WTC11 (cell line): ENCODE measurements around the gene CPSF4. TPM values are rescaled to one million over a fixed set of nuclear protein-coding genes. Genes with fewer than 3 reads are reported as not detected.

Source experiments
- ATAC-seq: fragments of 200-7000 bp; cut with Tn5 transposase; 2 replicates; pipeline ENCODE4 v1.10.0; 2021; ENCODE audit warnings: mild to moderate bottlenecking, moderate library complexity
- Bru-seq: library from RNA; stranded (reverse); fragments of 400-500 nt; gene quantifications from one replicate; lab custom pipeline; 2021; lab: Mats Ljungman, UMichigan
- CTCF ChIA-PET: fragments of 300-600 bp; sonication (Branson Sonifier 250); formaldehyde crosslinking; loops from one replicate; lab custom pipeline; 2021; ENCODE audit warnings: antibody characterized with exemption; lab: Charles Lee
- POLR2A ChIA-PET: fragments of 350-600 bp; sonication (Branson Sonifier 250); formaldehyde crosslinking; loops from one replicate; lab custom pipeline; 2021; ENCODE audit warnings: antibody characterized with exemption; lab: Charles Lee
- DNase-seq: peaks from one replicate; pipeline ENCODE4 v3.0.0; 2021; ENCODE audit warnings: low spot score
- H3K27ac Mint-ChIP-seq: 2 replicates; pipeline ENCODE4 v1.8.0; 2021; ENCODE audit warnings: mixed read lengths
- H3K27me3 Mint-ChIP-seq: 2 replicates; pipeline ENCODE4 v1.8.0; 2021; ENCODE audit warnings: low read depth, mild to moderate bottlenecking, moderate library complexity, mixed read lengths
- H3K36me3 Mint-ChIP-seq: 2 replicates; pipeline ENCODE4 v1.8.0; 2021; ENCODE audit warnings: mixed read lengths
- H3K4me1 Mint-ChIP-seq: 2 replicates; pipeline ENCODE4 v1.8.0; 2022; ENCODE audit warnings: mixed read lengths
- H3K4me3 Mint-ChIP-seq: 2 replicates; pipeline ENCODE4 v1.8.0; 2021; ENCODE audit warnings: mild to moderate bottlenecking, moderate library complexity, mixed read lengths
- H3K9me3 Mint-ChIP-seq: 2 replicates; pipeline ENCODE4 v1.8.0; 2021; ENCODE audit warnings: mixed read lengths
- ATF6 ChIP-seq: sonication (generic); formaldehyde crosslinking; IDR thresholded peaks from 2 replicates; pipeline ENCODE4 v1.8.1; 2023; ENCODE audit warnings: mild to moderate bottlenecking, missing genetic modification reagents
- CBFB ChIP-seq: sonication (generic); formaldehyde crosslinking; IDR thresholded peaks from 2 replicates; pipeline ENCODE4 v1.8.1; 2022; ENCODE audit warnings: mild to moderate bottlenecking, low read depth, missing genetic modification reagents
- CREB1 ChIP-seq: sonication (generic); formaldehyde crosslinking; IDR thresholded peaks from 2 replicates; pipeline ENCODE4 v1.8.0; 2023; ENCODE audit warnings: mild to moderate bottlenecking, missing genetic modification reagents
- CREM ChIP-seq: sonication (generic); formaldehyde crosslinking; IDR thresholded peaks from 2 replicates; pipeline ENCODE4 v1.8.1; 2022; ENCODE audit warnings: mild to moderate bottlenecking, missing genetic modification reagents, moderate library complexity
- E2F1 ChIP-seq: sonication (generic); formaldehyde crosslinking; IDR thresholded peaks from 2 replicates; pipeline ENCODE4 v1.8.0; 2022; ENCODE audit warnings: mild to moderate bottlenecking, missing genetic modification reagents
- GABPB1 ChIP-seq: sonication (generic); formaldehyde crosslinking; IDR thresholded peaks from 2 replicates; pipeline ENCODE4 v1.8.1; 2023; ENCODE audit warnings: mild to moderate bottlenecking, missing genetic modification reagents
- HMGA2 ChIP-seq: fragments of 250-450 bp; sonication (Bioruptor Pico); IDR thresholded peaks from 2 replicates; pipeline ENCODE4 v1.4.0; 2021; ENCODE audit warnings: mild to moderate bottlenecking, moderate library complexity
- KAT7 ChIP-seq: sonication (generic); formaldehyde crosslinking; IDR thresholded peaks from 2 replicates; pipeline ENCODE4 v1.8.1; 2023; ENCODE audit warnings: missing genetic modification reagents, mild to moderate bottlenecking, borderline replicate concordance
- NFE2L1 ChIP-seq: sonication (generic); formaldehyde crosslinking; IDR thresholded peaks from 2 replicates; pipeline ENCODE4 v1.8.1; 2023; ENCODE audit warnings: missing genetic modification reagents
- RELA ChIP-seq: sonication (generic); formaldehyde crosslinking; IDR thresholded peaks from 2 replicates; pipeline ENCODE4 v1.8.1; 2022; ENCODE audit warnings: missing genetic modification reagents, mild to moderate bottlenecking, borderline replicate concordance
- SP1 ChIP-seq: sonication (generic); formaldehyde crosslinking; conservative IDR thresholded peaks from 2 replicates; pipeline ENCODE4 v1.8.1; 2022; ENCODE audit warnings: missing genetic modification reagents
- USF2 ChIP-seq: sonication (generic); formaldehyde crosslinking; IDR thresholded peaks from 2 replicates; pipeline ENCODE4 v1.8.1; 2023; ENCODE audit warnings: mild to moderate bottlenecking, missing genetic modification reagents, moderate library complexity
- ZBTB21 ChIP-seq: sonication (generic); formaldehyde crosslinking; IDR thresholded peaks from 2 replicates; pipeline ENCODE4 v1.8.1; 2023; ENCODE audit warnings: mild to moderate bottlenecking, missing genetic modification reagents, borderline replicate concordance
- ZNF232 ChIP-seq: sonication (generic); formaldehyde crosslinking; IDR thresholded peaks from 2 replicates; pipeline ENCODE4 v1.8.0; 2022; ENCODE audit warnings: mild to moderate bottlenecking, missing genetic modification reagents
- long read RNA-seq, 3 experiments: library from RNA in 1 of 3; library from capped mRNA in 1 of 3; library from polyadenylated mRNA in 1 of 3; unstranded in 2 of 3; stranded (forward) in 1 of 3; transcript quantifications; one replicate each; pipeline ENCODE4 v2.0.0, GENCODE V29; 2021
- total RNA-seq: library from RNA; stranded (reverse); gene quantifications from 3 replicates; pipeline ENCODE4 v1.2.3, GENCODE V29; 2021
- TF ChIP-seq, protein P1 (sequence below): sonication (generic); formaldehyde crosslinking; IDR thresholded peaks from 2 replicates; pipeline ENCODE4 v1.8.1; 2022; ENCODE audit warnings: mild to moderate bottlenecking, moderate library complexity, missing genetic modification reagents
- TF ChIP-seq, protein P2 (sequence below): sonication (generic); formaldehyde crosslinking; IDR thresholded peaks from 2 replicates; pipeline ENCODE4 v1.8.1; 2023; ENCODE audit warnings: mild to moderate bottlenecking, moderate library complexity, missing genetic modification reagents
- TF ChIP-seq, protein P3 (sequence below): sonication (generic); formaldehyde crosslinking; IDR thresholded peaks from 2 replicates; pipeline ENCODE4 v1.8.0; 2023; ENCODE audit warnings: missing genetic modification reagents, mild to moderate bottlenecking, borderline replicate concordance
- TF ChIP-seq, protein P4 (sequence below): sonication (generic); formaldehyde crosslinking; IDR thresholded peaks from 2 replicates; pipeline ENCODE4 v1.8.0; 2022; ENCODE audit warnings: mild to moderate bottlenecking, missing genetic modification reagents
- TF ChIP-seq, protein P5 (sequence below): fragments of 250-450 bp; sonication (Bioruptor Pico); IDR thresholded peaks from 2 replicates; pipeline ENCODE4 v1.9.0; 2021; ENCODE audit warnings: mild to moderate bottlenecking

Gene CPSF4
- total RNA-seq (79.1 to 109 TPM (median 85.8 TPM) in 3 replicates), Bru-seq, nascent RNA (percentile 81 among the genes with signal in this experiment)
- long read RNA-seq, experiment 1, transcript CPSF4-204 (8 exons, 1,738 nt), result major isoform, 189 of 462 reads
- long read RNA-seq, experiment 1, transcript CPSF4-201 (8 exons, 1,691 nt), result minor isoform, 135 of 462 reads
- long read RNA-seq, experiment 1, partial matches to known transcripts, result 19 of 462 reads
- long read RNA-seq, experiment 1, other reads (novel, unspliced or antisense), result 114 of 462 reads
- long read RNA-seq, experiment 2, transcript CPSF4-201 (8 exons, 1,691 nt), result major isoform, 19 of 72 reads
- long read RNA-seq, experiment 2, transcript CPSF4-204 (8 exons, 1,738 nt), result minor isoform, 16 of 72 reads
- long read RNA-seq, experiment 2, partial matches to known transcripts, result 7 of 72 reads
- long read RNA-seq, experiment 2, other reads (novel, unspliced or antisense), result 26 of 72 reads
- long read RNA-seq, experiment 3, transcript CPSF4-204 (8 exons, 1,738 nt), result major isoform, 7 of 18 reads
- long read RNA-seq, experiment 3, transcript CPSF4-201 (8 exons, 1,691 nt), result major isoform, 7 of 18 reads
- long read RNA-seq, experiment 3, partial matches to known transcripts, result 1 of 18 reads
- long read RNA-seq, experiment 3, other reads (novel, unspliced or antisense), result 2 of 18 reads

DNA sequence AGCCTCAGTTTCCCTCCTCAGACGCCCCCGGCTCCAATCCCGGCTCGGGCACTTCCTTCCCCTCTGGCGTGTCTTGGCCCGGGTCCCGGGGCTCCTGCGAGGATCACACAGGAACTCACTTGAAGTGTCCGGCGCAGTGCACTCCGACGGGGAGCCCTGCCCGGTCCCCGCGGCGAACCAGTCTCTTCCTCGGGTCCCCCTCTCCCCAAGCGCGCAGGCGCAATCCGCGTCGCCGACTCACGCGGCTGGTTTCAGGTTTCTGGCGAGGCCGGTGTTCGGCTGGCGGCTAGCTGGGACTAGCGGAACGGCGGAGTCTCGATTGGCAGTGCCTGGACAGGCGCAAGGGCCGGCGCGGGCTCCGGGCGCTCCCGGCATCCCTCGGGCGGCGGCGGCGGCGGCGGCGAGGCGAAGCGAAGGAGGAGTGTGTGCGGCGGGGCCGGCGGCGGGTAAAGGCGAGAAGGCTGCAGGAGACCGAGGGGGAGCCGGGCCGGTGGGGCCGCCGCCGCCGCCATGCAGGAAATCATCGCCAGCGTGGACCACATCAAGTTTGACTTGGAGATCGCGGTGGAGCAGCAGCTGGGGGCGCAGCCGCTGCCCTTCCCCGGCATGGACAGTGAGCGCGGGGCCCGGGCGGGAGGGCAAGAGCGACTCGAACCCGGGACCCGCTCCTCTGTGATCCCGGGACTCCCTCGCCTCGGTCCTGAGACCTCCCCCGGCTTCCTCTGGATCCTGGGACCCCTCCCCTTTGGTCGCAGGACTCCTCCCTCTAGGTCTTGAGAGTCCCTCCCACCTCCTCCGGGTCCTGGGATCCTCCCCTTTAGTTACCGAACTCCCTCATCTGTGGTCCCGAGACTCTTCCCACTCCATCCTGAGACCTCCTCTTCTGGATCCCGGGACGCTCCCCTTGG lies at the start of gene CPSF4, which contains the start of gene PTCD1:
Gene CPSF4, plus strand, starts transcription at position 371 of the 908 bp plus-strand sequence. Its CDS starts 140 bp downstream, at position 511.
Gene PTCD1, minus strand, starts transcription at position 226 of the 908 bp plus-strand sequence. CDS start 3,556 bp downstream, outside the sequence.
- ATAC-seq (peak; percentile 93), DNase-seq (peak; percentile 99)
- Mint-ChIP-seq H3K4me1 (peaks cover 23% of the 10 kb centered on the region), H3K27me3 (no peaks in the 10 kb centered on the region), H3K4me3 (peak within 1 kb of the TSS; percentile 97), H3K9me3 (no peaks in the 10 kb centered on the region), H3K36me3 (peaks cover 27% of the 10 kb centered on the region), H3K27ac (peak within 1 kb of the TSS; percentile 99)
- CTCF ChIA-PET, result interaction anchor here (0.6 kb wide), 1 partner anchor 10 kb away, joined by 6 read pairs; no protein-coding TSS in a partner anchor
- POLR2A ChIA-PET, result interaction anchor here (1.0 to 2.3 kb wide), 2 partner anchors 16 to 30 kb away, joined by 3 to 11 read pairs; partner anchors contain the start of genes BUD31 and PDAP1
- TF ChIP-seq, protein P1, sequence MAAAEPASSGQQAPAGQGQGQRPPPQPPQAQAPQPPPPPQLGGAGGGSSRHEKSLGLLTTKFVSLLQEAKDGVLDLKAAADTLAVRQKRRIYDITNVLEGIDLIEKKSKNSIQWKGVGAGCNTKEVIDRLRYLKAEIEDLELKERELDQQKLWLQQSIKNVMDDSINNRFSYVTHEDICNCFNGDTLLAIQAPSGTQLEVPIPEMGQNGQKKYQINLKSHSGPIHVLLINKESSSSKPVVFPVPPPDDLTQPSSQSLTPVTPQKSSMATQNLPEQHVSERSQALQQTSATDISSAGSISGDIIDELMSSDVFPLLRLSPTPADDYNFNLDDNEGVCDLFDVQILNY (CRISPR knock-in tag), result peak; percentile 96
- TF ChIP-seq CBFB (CRISPR knock-in tag), result peak; percentile 80; the same call in 1 of the 2 replicates
- TF ChIP-seq, protein P2, sequence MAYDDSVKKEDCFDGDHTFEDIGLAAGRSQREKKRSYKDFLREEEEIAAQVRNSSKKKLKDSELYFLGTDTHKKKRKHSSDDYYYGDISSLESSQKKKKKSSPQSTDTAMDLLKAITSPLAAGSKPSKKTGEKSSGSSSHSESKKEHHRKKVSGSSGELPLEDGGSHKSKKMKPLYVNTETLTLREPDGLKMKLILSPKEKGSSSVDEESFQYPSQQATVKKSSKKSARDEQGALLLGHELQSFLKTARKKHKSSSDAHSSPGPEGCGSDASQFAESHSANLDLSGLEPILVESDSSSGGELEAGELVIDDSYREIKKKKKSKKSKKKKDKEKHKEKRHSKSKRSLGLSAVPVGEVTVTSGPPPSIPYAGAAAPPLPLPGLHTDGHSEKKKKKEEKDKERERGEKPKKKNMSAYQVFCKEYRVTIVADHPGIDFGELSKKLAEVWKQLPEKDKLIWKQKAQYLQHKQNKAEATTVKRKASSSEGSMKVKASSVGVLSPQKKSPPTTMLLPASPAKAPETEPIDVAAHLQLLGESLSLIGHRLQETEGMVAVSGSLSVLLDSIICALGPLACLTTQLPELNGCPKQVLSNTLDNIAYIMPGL (CRISPR knock-in tag), result peak; percentile 93
- no peak for TF ChIP-seq HMGA2 (CRISPR knock-in tag)
- TF ChIP-seq, protein P3, sequence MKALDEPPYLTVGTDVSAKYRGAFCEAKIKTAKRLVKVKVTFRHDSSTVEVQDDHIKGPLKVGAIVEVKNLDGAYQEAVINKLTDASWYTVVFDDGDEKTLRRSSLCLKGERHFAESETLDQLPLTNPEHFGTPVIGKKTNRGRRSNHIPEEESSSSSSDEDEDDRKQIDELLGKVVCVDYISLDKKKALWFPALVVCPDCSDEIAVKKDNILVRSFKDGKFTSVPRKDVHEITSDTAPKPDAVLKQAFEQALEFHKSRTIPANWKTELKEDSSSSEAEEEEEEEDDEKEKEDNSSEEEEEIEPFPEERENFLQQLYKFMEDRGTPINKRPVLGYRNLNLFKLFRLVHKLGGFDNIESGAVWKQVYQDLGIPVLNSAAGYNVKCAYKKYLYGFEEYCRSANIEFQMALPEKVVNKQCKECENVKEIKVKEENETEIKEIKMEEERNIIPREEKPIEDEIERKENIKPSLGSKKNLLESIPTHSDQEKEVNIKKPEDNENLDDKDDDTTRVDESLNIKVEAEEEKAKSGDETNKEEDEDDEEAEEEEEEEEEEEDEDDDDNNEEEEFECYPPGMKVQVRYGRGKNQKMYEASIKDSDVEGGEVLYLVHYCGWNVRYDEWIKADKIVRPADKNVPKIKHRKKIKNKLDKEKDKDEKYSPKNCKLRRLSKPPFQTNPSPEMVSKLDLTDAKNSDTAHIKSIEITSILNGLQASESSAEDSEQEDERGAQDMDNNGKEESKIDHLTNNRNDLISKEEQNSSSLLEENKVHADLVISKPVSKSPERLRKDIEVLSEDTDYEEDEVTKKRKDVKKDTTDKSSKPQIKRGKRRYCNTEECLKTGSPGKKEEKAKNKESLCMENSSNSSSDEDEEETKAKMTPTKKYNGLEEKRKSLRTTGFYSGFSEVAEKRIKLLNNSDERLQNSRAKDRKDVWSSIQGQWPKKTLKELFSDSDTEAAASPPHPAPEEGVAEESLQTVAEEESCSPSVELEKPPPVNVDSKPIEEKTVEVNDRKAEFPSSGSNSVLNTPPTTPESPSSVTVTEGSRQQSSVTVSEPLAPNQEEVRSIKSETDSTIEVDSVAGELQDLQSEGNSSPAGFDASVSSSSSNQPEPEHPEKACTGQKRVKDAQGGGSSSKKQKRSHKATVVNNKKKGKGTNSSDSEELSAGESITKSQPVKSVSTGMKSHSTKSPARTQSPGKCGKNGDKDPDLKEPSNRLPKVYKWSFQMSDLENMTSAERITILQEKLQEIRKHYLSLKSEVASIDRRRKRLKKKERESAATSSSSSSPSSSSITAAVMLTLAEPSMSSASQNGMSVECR, result peak; percentile 83; the same call in 1 of the 2 replicates
- no peak for TF ChIP-seq RELA
- TF ChIP-seq CREB1 (CRISPR knock-in tag), result no peak
- TF ChIP-seq USF2 (CRISPR knock-in tag), result peak; percentile 42; the same call in 1 of the 2 replicates
- 0 out of 2 replicates have a peak, but pooled peaks have one; percentile 67 for TF ChIP-seq ZNF232 (CRISPR knock-in tag)
- TF ChIP-seq E2F1 (CRISPR knock-in tag), result no peak
- no peak for TF ChIP-seq KAT7
- TF ChIP-seq, protein P4, sequence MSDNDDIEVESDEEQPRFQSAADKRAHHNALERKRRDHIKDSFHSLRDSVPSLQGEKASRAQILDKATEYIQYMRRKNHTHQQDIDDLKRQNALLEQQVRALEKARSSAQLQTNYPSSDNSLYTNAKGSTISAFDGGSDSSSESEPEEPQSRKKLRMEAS (CRISPR knock-in tag), result peak; percentile 82
- TF ChIP-seq SP1 (CRISPR knock-in tag), result peak; percentile 95
- no peak for TF ChIP-seq ZBTB21 (CRISPR knock-in tag)
- TF ChIP-seq, protein P5, sequence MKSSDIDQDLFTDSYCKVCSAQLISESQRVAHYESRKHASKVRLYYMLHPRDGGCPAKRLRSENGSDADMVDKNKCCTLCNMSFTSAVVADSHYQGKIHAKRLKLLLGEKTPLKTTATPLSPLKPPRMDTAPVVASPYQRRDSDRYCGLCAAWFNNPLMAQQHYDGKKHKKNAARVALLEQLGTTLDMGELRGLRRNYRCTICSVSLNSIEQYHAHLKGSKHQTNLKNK (CRISPR knock-in tag), result 0 out of 2 replicates have a peak, but pooled peaks have one; percentile 3
- TF ChIP-seq GABPB1 (CRISPR knock-in tag), result peak; percentile 67; the same call in 1 of the 2 replicates
- TF ChIP-seq ATF6, result no peak
- TF ChIP-seq NFE2L1, result peak; percentile 93
- TF ChIP-seq CREM (CRISPR knock-in tag), result peak; percentile 43; the same call in 1 of the 2 replicates
